Hepatic stellate cell (primary cell): ENCODE measurements around the gene ITPK1.

Experiments
- DNase-seq: peaks from one replicate; pipeline ENCODE4 v3.0.0; 2011; ENCODE audit warnings: low spot score

The ITPK1 gene

DNA sequence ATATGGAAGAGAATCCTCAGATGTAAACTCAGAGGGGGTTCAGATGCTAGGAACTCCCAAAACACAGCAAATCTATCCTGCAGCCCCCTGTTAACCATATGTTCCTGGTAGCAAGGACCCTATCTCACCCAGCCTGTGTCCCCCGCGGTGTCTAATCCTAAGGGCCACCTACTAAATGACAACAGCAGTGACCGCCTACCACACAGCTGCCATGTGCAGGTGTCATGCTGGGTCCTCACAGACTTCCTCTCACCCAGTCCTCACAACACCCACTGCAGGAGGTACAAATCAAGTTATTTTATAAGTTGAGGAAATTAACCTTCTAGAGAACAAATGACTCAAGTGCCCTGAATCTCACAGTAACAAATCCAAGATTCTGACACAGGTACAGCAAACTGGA, 73.9 kb downstream of the ITPK1 start:
- DNase-seq = no peak

- DNase-seq = no peak
Observed at GRCh38 chr14:93040982-93041381, 74.7 kb downstream of the ITPK1 start.

DNA sequence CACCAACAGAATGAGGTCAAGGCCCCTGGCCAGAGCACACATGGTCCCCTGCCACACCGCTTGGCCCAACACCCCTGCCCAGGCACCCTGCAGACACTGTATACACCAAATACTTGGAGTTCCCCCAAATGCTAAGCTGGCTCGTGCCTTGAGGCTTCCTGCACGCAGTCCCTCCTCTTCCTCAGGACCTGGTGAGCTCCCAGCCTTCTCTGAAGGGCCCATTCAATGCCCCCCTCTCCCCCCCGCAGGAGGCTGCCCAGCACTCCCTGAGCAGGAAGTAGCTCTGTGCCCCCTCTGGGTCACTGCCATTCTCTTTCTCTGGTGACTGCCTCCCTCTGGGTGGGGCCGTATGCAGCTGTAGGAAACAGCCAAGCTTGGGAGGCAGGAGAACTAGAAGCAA, 75.3 kb downstream of the ITPK1 start:
- no peak for DNase-seq

DNA sequence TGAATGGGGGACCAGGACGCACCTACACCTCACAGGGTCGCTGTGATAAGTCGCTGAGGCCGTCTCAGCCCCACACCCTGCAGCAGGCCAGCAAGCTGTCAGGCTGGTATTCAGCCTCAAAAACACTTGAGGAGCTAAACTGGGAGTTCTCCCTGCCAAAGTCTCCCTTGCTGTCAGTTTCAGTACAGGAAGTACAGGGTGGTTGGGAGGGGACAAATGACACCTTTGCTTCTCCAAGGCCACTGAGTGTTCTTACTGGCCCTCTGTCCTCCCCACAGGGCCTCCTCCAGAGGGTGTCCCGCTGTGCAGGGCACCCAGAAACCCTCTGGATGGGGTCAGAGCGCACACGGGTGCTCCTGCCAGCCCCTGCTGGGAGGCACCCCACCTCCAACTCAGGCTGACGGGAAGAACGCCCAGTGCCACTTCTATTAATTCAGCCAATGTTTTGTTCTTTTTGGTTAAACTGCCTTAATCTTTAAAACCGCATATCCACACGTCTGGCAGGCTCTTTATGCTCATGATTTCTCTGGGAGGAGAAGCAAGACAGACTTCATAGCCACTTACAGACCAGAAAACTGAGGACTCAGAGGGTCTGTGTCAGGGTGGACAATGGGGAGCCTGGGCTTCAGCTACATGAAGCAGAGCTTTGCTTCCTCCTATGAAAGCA, 75.9 kb downstream of the ITPK1 start:
- no peak for DNase-seq

DNA sequence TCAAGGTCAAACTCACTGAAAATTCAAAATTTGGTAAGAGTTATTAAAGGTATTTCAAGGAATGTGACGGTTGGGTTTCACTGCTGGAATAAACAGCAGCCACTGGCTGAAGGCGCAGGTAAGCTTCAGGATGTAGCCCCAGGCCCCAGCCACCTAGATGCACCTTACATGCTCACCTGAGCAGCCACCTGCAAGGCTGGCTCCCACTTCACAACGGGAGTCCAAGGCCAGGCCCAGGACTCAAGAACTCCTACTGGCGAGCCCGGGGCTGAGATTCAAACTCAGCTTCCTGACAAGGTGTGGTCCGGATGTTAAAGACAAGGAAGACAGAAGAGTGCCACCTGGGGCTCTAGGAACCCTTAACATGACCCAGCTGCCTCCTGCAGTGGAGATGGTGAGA, 78.4 kb downstream of the ITPK1 start:
- no peak for DNase-seq

GRCh38 chr14:93036652-93037345, 78.9 kb downstream of the ITPK1 start:
- DNase-seq = no peak

DNA sequence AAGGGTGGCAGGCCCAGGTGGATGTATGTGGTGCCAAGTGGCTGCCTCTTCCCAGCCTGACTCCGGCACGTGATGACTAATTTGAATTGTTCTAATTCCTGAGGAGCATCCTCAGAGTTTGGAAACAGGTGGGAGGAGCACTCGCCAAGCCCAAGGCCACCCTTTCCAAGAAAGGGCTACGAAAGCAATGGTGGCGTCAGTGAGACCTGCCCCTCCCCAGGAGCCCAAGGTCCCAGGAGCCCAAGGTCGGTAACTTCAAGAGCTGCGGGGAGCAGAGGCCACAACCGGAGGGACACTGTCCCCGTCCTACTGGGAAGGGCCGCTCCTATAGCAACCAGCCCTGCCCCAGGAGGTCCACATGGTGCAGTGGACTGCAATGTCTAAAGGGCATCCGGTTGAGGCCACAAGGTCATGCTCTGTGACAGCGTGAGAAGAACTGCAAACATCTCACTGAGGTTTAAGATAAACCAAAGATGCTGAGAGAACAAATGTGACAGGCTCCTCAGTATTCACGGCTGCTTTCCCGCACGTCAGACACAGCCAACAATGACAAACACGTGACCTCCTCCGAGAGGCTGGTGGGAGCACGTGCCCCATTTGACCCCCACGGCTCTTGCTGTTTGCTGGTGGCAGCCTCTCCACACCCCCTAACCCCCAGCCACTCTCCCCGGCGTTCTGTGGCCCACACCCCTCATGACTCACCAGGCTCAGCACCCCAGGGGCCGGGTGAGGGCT, 79.6 kb downstream of the ITPK1 start:
- DNase-seq = peak; percentile 52

- no peak for DNase-seq
Observed at GRCh38 chr14:93035585-93035916, 80.2 kb downstream of the ITPK1 start.

GRCh38 chr14:93034671-93034994, 81.1 kb downstream of the ITPK1 start:
- no peak for DNase-seq

- DNase-seq = no peak
Observed at GRCh38 chr14:93033983-93034670, 81.6 kb downstream of the ITPK1 start.

GRCh38 chr14:93033084-93033982, 82.4 kb downstream of the ITPK1 start:
- DNase-seq = no peak

- DNase-seq = no peak
Observed at GRCh38 chr14:93032421-93032936, 83.2 kb downstream of the ITPK1 start.

DNA sequence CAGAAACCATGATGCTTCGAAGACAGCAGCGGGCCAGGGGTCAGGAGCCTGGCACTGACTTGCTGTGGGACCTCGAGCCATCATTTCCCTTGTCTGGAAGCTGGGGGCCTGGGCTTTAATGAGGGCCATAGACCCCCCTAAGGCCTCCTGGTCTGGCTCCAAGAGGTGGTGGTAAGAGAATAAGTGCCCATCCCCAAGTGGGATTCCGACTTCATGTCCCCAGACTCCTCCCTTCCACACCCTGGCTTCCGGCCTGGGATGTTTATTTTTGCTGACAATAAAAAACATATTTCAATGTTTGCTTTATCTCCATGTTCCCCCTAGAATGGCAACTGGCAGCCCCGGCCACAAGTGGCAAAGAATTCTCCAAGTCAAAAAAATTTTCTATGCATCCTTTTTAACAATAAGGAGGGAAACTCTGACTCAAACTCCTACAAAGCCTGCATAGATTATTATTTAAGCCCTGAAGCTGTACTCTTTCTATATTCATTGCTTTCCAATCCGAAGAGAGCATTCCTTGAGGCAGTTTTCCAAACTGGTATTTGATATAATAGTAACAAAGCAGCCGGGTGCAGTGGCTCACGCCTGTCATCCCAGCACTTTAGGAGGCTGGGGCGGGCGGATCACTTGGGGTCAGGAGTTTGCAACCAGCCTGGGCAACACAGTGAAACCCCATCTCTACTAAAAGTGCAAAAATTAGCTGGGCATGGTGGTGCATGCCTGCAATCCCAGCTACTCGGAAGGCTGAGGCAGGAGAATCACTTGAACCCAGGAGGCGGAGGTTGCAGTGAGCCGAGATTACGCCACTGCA, 84.0 kb downstream of the ITPK1 start:
- DNase-seq = no peak

DNA sequence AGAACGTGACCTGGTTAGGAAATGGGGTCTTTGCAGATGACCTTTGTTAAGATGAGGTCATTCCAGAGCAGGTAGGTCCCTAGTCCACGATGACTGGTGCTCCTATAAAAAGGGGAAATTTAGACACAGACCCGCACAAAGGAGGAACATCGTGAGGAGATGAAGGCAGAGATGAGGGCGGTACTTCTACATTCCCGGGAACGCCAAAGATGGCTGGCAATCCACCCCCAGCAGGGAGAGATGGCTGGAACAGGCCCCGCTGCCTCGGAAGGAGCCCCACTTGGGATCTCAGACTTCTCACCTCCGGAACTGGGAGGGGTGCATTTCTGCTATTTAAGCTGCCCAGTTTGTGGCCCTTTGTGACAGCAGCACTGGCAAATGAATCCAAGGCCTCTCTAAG, 85.0 kb downstream of the ITPK1 start:
- DNase-seq = no peak

- no peak for DNase-seq
Observed at GRCh38 chr14:93029911-93030508, 85.7 kb downstream of the ITPK1 start.

GRCh38 chr14:93029417-93029816, 86.3 kb downstream of the ITPK1 start:
- no peak for DNase-seq

DNA sequence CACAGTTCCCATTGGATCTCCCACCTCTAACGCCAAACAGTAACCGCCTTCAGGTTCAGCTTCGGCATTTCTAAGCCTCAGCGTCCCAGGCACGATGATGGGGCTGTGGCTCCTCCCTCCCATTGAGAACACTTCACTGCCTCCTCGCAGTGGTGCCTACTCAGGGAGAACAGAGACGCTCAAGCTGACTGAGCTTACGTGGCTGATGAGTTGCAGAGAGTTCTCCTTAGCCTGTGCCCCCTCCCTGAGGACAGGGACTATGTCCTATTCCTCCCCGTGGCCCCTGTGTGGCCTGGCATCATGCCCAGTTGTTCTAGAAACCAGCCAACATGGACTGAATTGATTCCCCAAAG, 87.0 kb downstream of the ITPK1 start:
- no peak for DNase-seq

GRCh38 chr14:93027810-93028723, 87.7 kb downstream of the ITPK1 start:
- no peak for DNase-seq

GRCh38 chr14:93026339-93026738, 89.4 kb downstream of the ITPK1 start:
- DNase-seq = no peak
